Prostate gland (tissue), 2 donors: ENCODE data around the gene MEST. TPM values are rescaled to one million over a fixed set of nuclear protein-coding genes. Genes with fewer than 3 reads are reported as not detected.

Experiments
- DNase-seq: peaks from one replicate; pipeline ENCODE4 v3.0.0-alpha.2; 2019; ENCODE audit warnings: low spot score
- H3K27ac ChIP-seq, 2 donors: fragments of 200-600 bp; sonication (generic); 2 replicates each; pipeline ENCODE4 v1.5.1; 2017 to 2019
- H3K27me3 ChIP-seq: fragments of 200-600 bp; sonication (generic); replicated peaks from 2 replicates; pipeline ENCODE4 v1.5.1; 2019; ENCODE audit not compliant: insufficient read depth
- H3K36me3 ChIP-seq, 2 donors: fragments of 200-600 bp; sonication (generic); 1 replicate in 1 of 2; 2 replicates in 1 of 2; pipeline versions ENCODE4 v1.5.1 to v1.8.1; 2017 to 2019
- H3K4me1 ChIP-seq: fragments of 200-600 bp; sonication (generic); replicated peaks from 2 replicates; pipeline ENCODE4 v1.5.1; 2019
- H3K4me3 ChIP-seq, 2 donors: fragments of 200-600 bp; sonication (generic); 2 replicates each; pipeline ENCODE4 v1.5.1; 2017 to 2019
- H3K9me3 ChIP-seq: fragments of 200-600 bp; sonication (generic); 2 replicates; pipeline ENCODE4 v1.5.1; 2017
- POLR2A ChIP-seq: fragments of 450-650 bp; IDR thresholded peaks from one replicate; pipeline ENCODE4 v1.6.1; 2016; ENCODE audit warnings: antibody characterized with exemption, mild to moderate bottlenecking
- POLR2AphosphoS5 ChIP-seq: sonication (generic); formaldehyde crosslinking; IDR thresholded peaks from one replicate; pipeline ENCODE4 v1.6.1; 2017; ENCODE audit warnings: antibody characterized with exemption
- WGBS: methylation state at CpG from one replicate; pipeline ENCODE4 v1.1.5; 2018; 5-methylcytosine and 5-hydroxymethylcytosine counted together
- intact Hi-C: fragments of 100-400 bp; cut with DNase I; formaldehyde crosslinking; loops from one replicate; pipeline ENCODE4 v1.14.2; 2022
- total RNA-seq, 2 donors: library from RNA; depleted of rRNA; stranded (reverse); fragments of >200 nt; gene quantifications; one replicate each; pipeline ENCODE4 v1.1.0, GENCODE V29; 2016
- TF ChIP-seq, protein P1 (sequence below), 4 experiments: fragments of 200-600 bp in 2 of 4; fragments of 450-650 bp in 2 of 4; sonication (generic) in 2 of 4; IDR thresholded peaks; 1 replicate in 3 of 4; 2 replicates in 1 of 4; pipeline ENCODE4 v1.5.1; 2016 to 2019; ENCODE audit warnings: antibody characterized with exemption in 4 of 4, mild to moderate bottlenecking in 2 of 4, moderate library complexity in 2 of 4

MEST gene
- total RNA-seq, 2 donors from 2014 or later: 31.1 to 41.6 TPM

- WGBS: 83% methylated on average over 3 of the region's 3 CpGs
- Histone ChIP-seq H3K4me1 (no peaks in the 10 kb centered on the region), H3K4me3 (no peak overlapping the region), H3K36me3 (no peaks in the 10 kb centered on the region), H3K27me3 (no peaks in the 10 kb centered on the region), H3K9me3 (no peaks in the 10 kb centered on the region), H3K27ac (no peak overlapping the region)
- TF ChIP-seq, protein P1, sequence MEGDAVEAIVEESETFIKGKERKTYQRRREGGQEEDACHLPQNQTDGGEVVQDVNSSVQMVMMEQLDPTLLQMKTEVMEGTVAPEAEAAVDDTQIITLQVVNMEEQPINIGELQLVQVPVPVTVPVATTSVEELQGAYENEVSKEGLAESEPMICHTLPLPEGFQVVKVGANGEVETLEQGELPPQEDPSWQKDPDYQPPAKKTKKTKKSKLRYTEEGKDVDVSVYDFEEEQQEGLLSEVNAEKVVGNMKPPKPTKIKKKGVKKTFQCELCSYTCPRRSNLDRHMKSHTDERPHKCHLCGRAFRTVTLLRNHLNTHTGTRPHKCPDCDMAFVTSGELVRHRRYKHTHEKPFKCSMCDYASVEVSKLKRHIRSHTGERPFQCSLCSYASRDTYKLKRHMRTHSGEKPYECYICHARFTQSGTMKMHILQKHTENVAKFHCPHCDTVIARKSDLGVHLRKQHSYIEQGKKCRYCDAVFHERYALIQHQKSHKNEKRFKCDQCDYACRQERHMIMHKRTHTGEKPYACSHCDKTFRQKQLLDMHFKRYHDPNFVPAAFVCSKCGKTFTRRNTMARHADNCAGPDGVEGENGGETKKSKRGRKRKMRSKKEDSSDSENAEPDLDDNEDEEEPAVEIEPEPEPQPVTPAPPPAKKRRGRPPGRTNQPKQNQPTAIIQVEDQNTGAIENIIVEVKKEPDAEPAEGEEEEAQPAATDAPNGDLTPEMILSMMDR (IDR thresholded peaks at IDR 0.05): no peak
- no peak for TF ChIP-seq POLR2A
- TF ChIP-seq POLR2AphosphoS5: no peak
- DNase-seq: no peak
- intact Hi-C loops: no loop called here
These were observed 38.9 kb upstream of the MEST start for GRCh38 chr7:130452951-130453350.

- no peak for DNase-seq
- H3K27ac ChIP-seq: no peak overlapping the region
- TF ChIP-seq POLR2A (no peak), POLR2AphosphoS5 (no peak)
- TF ChIP-seq, protein P1 (IDR thresholded peaks at IDR 0.05): no peak
- no peaks in the 10 kb centered on the region for H3K9me3 ChIP-seq
- no peaks in the 10 kb centered on the region for H3K4me1 ChIP-seq
- H3K4me3 ChIP-seq: no peak overlapping the region
- H3K36me3 ChIP-seq: no peaks in the 10 kb centered on the region
- WGBS: 75% methylated on average over 2 of the region's 2 CpGs
- H3K27me3 ChIP-seq: no peaks in the 10 kb centered on the region
- intact Hi-C loops: no loop called here
These were observed 36.9 kb upstream of the MEST start for GRCh38 chr7:130454959-130455358.

DNA sequence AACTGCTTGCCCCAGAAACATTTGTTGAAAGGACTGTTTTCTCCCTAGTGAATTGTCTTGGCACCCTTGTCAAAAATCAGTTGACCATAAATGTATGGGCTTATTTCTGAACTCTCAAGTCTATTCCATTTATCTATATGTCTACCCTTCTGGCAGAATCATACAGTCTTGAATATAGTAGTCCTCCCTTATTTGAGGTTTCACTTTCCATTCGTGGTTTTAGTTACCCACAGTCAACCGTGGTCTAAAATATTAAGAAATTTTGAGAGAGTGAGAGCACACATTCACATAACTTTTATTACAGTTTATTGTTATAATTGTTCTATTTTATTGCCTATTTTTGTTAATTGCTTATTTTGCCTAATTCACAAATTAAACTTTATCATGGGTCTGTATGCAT lies 33.6 kb upstream of the MEST start:
- WGBS: 84% methylated on average over 2 of the region's 2 CpGs
- TF ChIP-seq, protein P1 (IDR thresholded peaks at IDR 0.05): no peak
- TF ChIP-seq POLR2AphosphoS5 (no peak), POLR2A (no peak)
- intact Hi-C loops: no loop called here
- DNase-seq: no peak
- H3K36me3 ChIP-seq: no peaks in the 10 kb centered on the region
- H3K27me3 ChIP-seq: no peaks in the 10 kb centered on the region
- H3K4me1 ChIP-seq: no peaks in the 10 kb centered on the region
- H3K9me3 ChIP-seq: no peaks in the 10 kb centered on the region
- no peak overlapping the region for H3K27ac ChIP-seq
- H3K4me3 ChIP-seq: no peak overlapping the region

DNA sequence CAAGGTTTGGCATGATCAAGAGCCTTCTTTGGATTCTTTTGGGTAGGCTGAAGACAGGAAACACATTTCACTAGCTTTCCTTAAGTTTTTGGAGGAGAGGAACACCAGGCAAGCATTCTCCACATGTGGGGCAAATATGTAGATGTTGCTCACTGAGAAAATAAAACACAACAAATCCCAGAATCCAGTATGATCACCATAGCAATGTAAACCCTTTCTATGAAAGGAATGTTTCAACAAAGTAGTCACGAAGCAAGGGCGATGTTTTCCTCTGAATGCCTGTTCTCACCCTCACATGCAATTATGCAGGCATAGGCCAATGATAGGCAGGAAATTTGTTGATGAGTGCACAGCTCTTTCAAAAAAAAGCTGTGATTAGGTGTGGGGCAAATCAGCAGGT lies 30.6 kb upstream of the MEST start:
- DNase-seq: no peak
- H3K9me3 ChIP-seq: no peaks in the 10 kb centered on the region
- no peaks in the 10 kb centered on the region for H3K36me3 ChIP-seq
- H3K27ac ChIP-seq: no peak overlapping the region
- H3K4me1 ChIP-seq: no peaks in the 10 kb centered on the region
- H3K4me3 ChIP-seq: no peak overlapping the region
- 64% methylated on average over 2 of the region's 2 CpGs for WGBS
- H3K27me3 ChIP-seq: no peaks in the 10 kb centered on the region
- TF ChIP-seq POLR2A (no peak), POLR2AphosphoS5 (no peak)
- TF ChIP-seq, protein P1 (IDR thresholded peaks at IDR 0.05): no peak
- intact Hi-C loops: no loop called here

DNA sequence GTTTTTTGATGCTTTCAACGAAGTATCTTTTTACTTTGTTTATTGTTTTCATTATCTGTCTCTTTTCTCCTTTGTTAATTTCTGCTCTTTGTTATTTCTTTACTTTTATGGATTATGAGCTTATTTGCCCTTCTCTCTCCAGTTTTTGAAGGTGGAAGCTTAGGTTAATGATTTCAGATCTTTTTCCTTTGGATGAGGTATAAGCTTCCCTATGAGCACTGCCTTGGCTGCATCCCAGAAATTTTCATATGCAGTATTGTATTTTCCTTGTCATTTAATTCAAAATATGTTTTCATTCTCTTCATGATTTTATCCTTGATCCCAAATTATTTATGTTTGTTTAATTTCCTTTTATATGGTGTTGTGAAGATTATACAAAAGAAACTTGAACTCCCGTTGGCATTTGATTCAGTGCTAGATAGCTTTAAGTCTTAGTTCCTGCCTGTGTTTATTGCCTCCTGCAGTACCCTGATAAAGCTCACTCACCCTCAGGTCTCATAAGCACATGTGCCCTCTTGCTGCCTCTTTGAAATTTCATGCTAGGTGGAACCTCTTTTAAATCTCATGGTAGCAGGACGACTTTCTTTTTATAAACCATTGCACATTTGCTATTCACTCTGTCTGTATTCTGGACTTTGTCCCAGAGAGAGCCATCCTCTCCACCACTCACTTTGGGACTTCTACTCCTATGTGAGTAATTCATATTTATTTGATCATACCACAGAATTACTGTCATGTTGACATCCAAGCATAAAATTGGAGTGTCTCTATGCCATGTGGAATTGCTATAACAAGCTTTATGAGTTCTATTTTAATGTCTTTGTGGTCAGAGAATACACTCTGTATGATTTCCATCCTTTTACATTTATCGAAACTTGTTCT lies 28.1 kb upstream of the MEST start:
- Histone ChIP-seq H3K27ac (no peak overlapping the region), H3K4me1 (no peaks in the 10 kb centered on the region), H3K36me3 (no peaks in the 10 kb centered on the region), H3K27me3 (no peaks in the 10 kb centered on the region), H3K4me3 (no peak overlapping the region), H3K9me3 (no peaks in the 10 kb centered on the region)
- no peak for DNase-seq
- 47% methylated on average over 4 of the region's 4 CpGs for WGBS
- intact Hi-C loops: no loop called here
- TF ChIP-seq POLR2AphosphoS5 (no peak), POLR2A (no peak)
- TF ChIP-seq, protein P1 (IDR thresholded peaks at IDR 0.05): no peak
